Measurements from ENCODE around the gene PHTF2. TPM values are rescaled to one million over a fixed set of nuclear protein-coding genes. Genes with fewer than 3 reads are reported as not detected.
"Not testable (repeated sequence)": the region's sequence is repeated elsewhere in the genome, so short reads cannot be mapped to it uniquely, and the experiment has no call there.

The PHTF2 gene
- total RNA-seq, 2 experiments from 2014 or later, result 21.6 to 23.8 TPM

- Mint-ChIP-seq H3K4me3 (no peak overlapping the region), H3K36me3 (no peaks in the 10 kb centered on the region), H3K27ac (no peak overlapping the region), H3K9me3 (no peaks in the 10 kb centered on the region), H3K27me3 (no peaks in the 10 kb centered on the region), H3K4me1 (no peaks in the 10 kb centered on the region)
- no peak for DNase-seq
These were observed 184.5 kb downstream of the PHTF2 start for GRCh38 chr7:77982926-77983550.

- Mint-ChIP-seq H3K27me3 (no peaks in the 10 kb centered on the region), H3K9me3 (no peaks in the 10 kb centered on the region), H3K4me1 (no peaks in the 10 kb centered on the region), H3K36me3 (no peaks in the 10 kb centered on the region), H3K27ac (no peak overlapping the region), H3K4me3 (no peak overlapping the region)
- DNase-seq, result no peak
These were observed 185.4 kb downstream of the PHTF2 start for GRCh38 chr7:77983973-77984372.

- H3K4me1 Mint-ChIP-seq, result no peaks in the 10 kb centered on the region
- no peaks in the 10 kb centered on the region for H3K27me3 Mint-ChIP-seq
- no peaks in the 10 kb centered on the region for H3K9me3 Mint-ChIP-seq
These were observed 186.8 kb downstream of the PHTF2 start for GRCh38 chr7:77985232-77985973.

GRCh38 chr7:77985974-77986339 is 187.4 kb downstream of the PHTF2 start:
- no peaks in the 10 kb centered on the region for H3K27me3 Mint-ChIP-seq
- DNase-seq, result no peak
- H3K36me3 Mint-ChIP-seq, result no peaks in the 10 kb centered on the region
- no peak overlapping the region for H3K4me3 Mint-ChIP-seq
- no peaks in the 10 kb centered on the region for H3K4me1 Mint-ChIP-seq
- H3K27ac Mint-ChIP-seq, result no peak overlapping the region
- no peaks in the 10 kb centered on the region for H3K9me3 Mint-ChIP-seq

More at GRCh38 chr7:77985232-77985973, 186.8 kb downstream of the PHTF2 start:
- no peaks in the 10 kb centered on the region for H3K36me3 Mint-ChIP-seq
- no peak overlapping the region for H3K27ac Mint-ChIP-seq
- no peak overlapping the region for H3K4me3 Mint-ChIP-seq
- no peak for DNase-seq

GRCh38 chr7:77989981-77990566 is 191.5 kb downstream of the PHTF2 start:
- Mint-ChIP-seq H3K36me3 (no peaks in the 10 kb centered on the region), H3K9me3 (no peaks in the 10 kb centered on the region), H3K4me1 (no peaks in the 10 kb centered on the region), H3K4me3 (no peak overlapping the region), H3K27ac (no peak overlapping the region), H3K27me3 (no peaks in the 10 kb centered on the region)
- no peak for DNase-seq

GRCh38 chr7:77991656-77992055 is 193.1 kb downstream of the PHTF2 start:
- no peak overlapping the region for H3K4me3 Mint-ChIP-seq
- no peak overlapping the region for H3K27ac Mint-ChIP-seq
- no peaks in the 10 kb centered on the region for H3K4me1 Mint-ChIP-seq
- no peaks in the 10 kb centered on the region for H3K36me3 Mint-ChIP-seq
- no peaks in the 10 kb centered on the region for H3K27me3 Mint-ChIP-seq
- H3K9me3 Mint-ChIP-seq, result no peaks in the 10 kb centered on the region
- no peak for DNase-seq

GRCh38 chr7:77993838-77994237 is 195.3 kb downstream of the PHTF2 start:
- no peak for DNase-seq
- Mint-ChIP-seq H3K4me3 (no peak overlapping the region), H3K36me3 (no peaks in the 10 kb centered on the region), H3K4me1 (no peaks in the 10 kb centered on the region), H3K9me3 (no peaks in the 10 kb centered on the region), H3K27ac (no peak overlapping the region), H3K27me3 (no peaks in the 10 kb centered on the region)

GRCh38 chr7:77995717-77996116 is 197.1 kb downstream of the PHTF2 start:
- Mint-ChIP-seq H3K9me3 (no peaks in the 10 kb centered on the region), H3K27ac (no peak overlapping the region), H3K4me3 (no peak overlapping the region), H3K27me3 (no peaks in the 10 kb centered on the region), H3K4me1 (no peaks in the 10 kb centered on the region), H3K36me3 (no peaks in the 10 kb centered on the region)
- no peak for DNase-seq

- not testable (repeated sequence) for H3K27ac Mint-ChIP-seq, H3K36me3 Mint-ChIP-seq, DNase-seq, H3K4me3 Mint-ChIP-seq, H3K27me3 Mint-ChIP-seq, H3K9me3 Mint-ChIP-seq, H3K4me1 Mint-ChIP-seq
These were observed 200.6 kb downstream of the PHTF2 start for GRCh38 chr7:77999168-77999567.

GRCh38 chr7:78002021-78002420 is 203.4 kb downstream of the PHTF2 start:
- H3K27ac Mint-ChIP-seq, result no peak overlapping the region
- DNase-seq, result no peak

GRCh38 chr7:78002715-78003114 is 204.1 kb downstream of the PHTF2 start:
- no peak for DNase-seq
- H3K4me3 Mint-ChIP-seq, result no peak overlapping the region
- H3K9me3 Mint-ChIP-seq, result no peaks in the 10 kb centered on the region
- no peaks in the 10 kb centered on the region for H3K4me1 Mint-ChIP-seq
- no peaks in the 10 kb centered on the region for H3K36me3 Mint-ChIP-seq
- H3K27me3 Mint-ChIP-seq, result no peaks in the 10 kb centered on the region
- no peak overlapping the region for H3K27ac Mint-ChIP-seq

More at GRCh38 chr7:78002021-78002420, 203.4 kb downstream of the PHTF2 start:
- no peak overlapping the region for H3K4me3 Mint-ChIP-seq
- H3K9me3 Mint-ChIP-seq, result no peaks in the 10 kb centered on the region
- no peaks in the 10 kb centered on the region for H3K36me3 Mint-ChIP-seq
- no peaks in the 10 kb centered on the region for H3K27me3 Mint-ChIP-seq
- H3K4me1 Mint-ChIP-seq, result no peaks in the 10 kb centered on the region

- Mint-ChIP-seq H3K4me1 (no peaks in the 10 kb centered on the region), H3K27me3 (no peaks in the 10 kb centered on the region), H3K4me3 (no peak overlapping the region), H3K36me3 (no peaks in the 10 kb centered on the region), H3K9me3 (no peaks in the 10 kb centered on the region), H3K27ac (no peak overlapping the region)
- no peak for DNase-seq
These were observed 207.6 kb downstream of the PHTF2 start for GRCh38 chr7:78006063-78006755.

All from activated naive CD8-positive, alpha-beta T cell treated with anti-CD3 and anti-CD28 coated beads for 36 hours (primary cell).